Mesendoderm (in vitro differentiated cells): ENCODE data around the gene TMEM131.
A peak's percentile ranks its signal among the peaks of the same experiment; 100 is the strongest.

ENCODE experiments used
- DNase-seq: peaks from one replicate; pipeline ENCODE4 v3.0.0; 2013
- H2AK5ac ChIP-seq: 2 replicates; pipeline ENCODE4 v1.6.1; 2013; ENCODE audit warnings: low read length, inconsistent platforms
- H2BK120ac ChIP-seq: 2 replicates; pipeline ENCODE4 v1.6.1; 2013; ENCODE audit warnings: low read depth, mild to moderate bottlenecking, low read length, moderate library complexity, mixed read lengths
- H2BK15ac ChIP-seq: replicated peaks from 2 replicates; pipeline ENCODE4 v1.6.1; 2013; ENCODE audit warnings: low read depth, mild to moderate bottlenecking, moderate library complexity
- H2BK5ac ChIP-seq: 2 replicates; pipeline ENCODE4 v1.6.1; 2013; ENCODE audit warnings: low read length, inconsistent platforms
- H3K18ac ChIP-seq: 2 replicates; pipeline ENCODE4 v1.6.1; 2013; ENCODE audit warnings: mild to moderate bottlenecking, low read length, mixed read lengths
- H3K23ac ChIP-seq: one replicate; pipeline ENCODE4 v1.6.1; 2013; ENCODE audit warnings: low read length
- H3K27ac ChIP-seq: 2 replicates; pipeline ENCODE4 v1.5.1; 2013; ENCODE audit warnings: low read depth, mild to moderate bottlenecking, inconsistent platforms, low read length, moderate library complexity
- H3K27me3 ChIP-seq: 2 replicates; pipeline ENCODE4 v1.6.1; 2013; ENCODE audit warnings: low read length, control low read depth, mild to moderate bottlenecking, inconsistent platforms; ENCODE audit not compliant: insufficient read depth, poor library complexity
- H3K36me3 ChIP-seq: 2 replicates; pipeline ENCODE4 v1.6.1; 2013; ENCODE audit warnings: low read length, inconsistent platforms; ENCODE audit not compliant: control insufficient read depth, insufficient read depth
- H3K4ac ChIP-seq: one replicate; pipeline ENCODE4 v1.6.1; 2013; ENCODE audit warnings: low read depth, mild to moderate bottlenecking, low read length, moderate library complexity
- H3K4me1 ChIP-seq: 2 replicates; pipeline ENCODE4 v1.6.1; 2013; ENCODE audit warnings: low read depth, low read length, inconsistent platforms; ENCODE audit not compliant: control insufficient read depth
- H3K4me2 ChIP-seq: 2 replicates; pipeline ENCODE4 v1.6.1; 2013; ENCODE audit warnings: low read length
- H3K4me3 ChIP-seq: 2 replicates; pipeline ENCODE4 v1.5.1; 2013; ENCODE audit warnings: mild to moderate bottlenecking, low read length
- H3K56ac ChIP-seq: one replicate; pipeline ENCODE4 v1.6.1; 2013; ENCODE audit warnings: low read length
- H3K79me1 ChIP-seq: 2 replicates; pipeline ENCODE4 v1.6.1; 2013; ENCODE audit warnings: low read length, inconsistent platforms
- H3K79me2 ChIP-seq: 2 replicates; pipeline ENCODE4 v1.6.1; 2013; ENCODE audit warnings: mild to moderate bottlenecking, low read length; ENCODE audit not compliant: control insufficient read depth, insufficient read depth
- H3K9ac ChIP-seq: 2 replicates; pipeline ENCODE4 v1.6.1; 2013; ENCODE audit warnings: low read length, inconsistent platforms
- H4K5ac ChIP-seq: one replicate; pipeline ENCODE4 v1.6.1; 2013; ENCODE audit warnings: low read length
- H4K8ac ChIP-seq: one replicate; pipeline ENCODE4 v1.6.1; 2013; ENCODE audit warnings: low read depth, mild to moderate bottlenecking, control low read depth, low read length, moderate library complexity
- WGBS: extraction: QIAGEN DNeasy Blood & Tissue Kit; methylation state at CpG from one replicate; pipeline ENCODE4 v1.1.7; 2013; ENCODE audit warnings: low lambda C conversion rate, missing lambda C conversion rate; ENCODE audit not compliant: insufficient coverage; ENCODE audit errors: extremely low coverage; 5-methylcytosine and 5-hydroxymethylcytosine counted together

The TMEM131 gene

GRCh38 chr2:98012561-98012991 lies 16.8 kb upstream of the TMEM131 start:
- H3K4me1 ChIP-seq: peaks cover 3% of the 10 kb centered on the region
- H3K4ac ChIP-seq: no peak overlapping the region
- H3K27me3 ChIP-seq: no peaks in the 10 kb centered on the region
- H3K56ac ChIP-seq: no peak overlapping the region
- no peak overlapping the region for H3K9ac ChIP-seq
- H2BK5ac ChIP-seq: no peak overlapping the region
- H2AK5ac ChIP-seq: no peak overlapping the region
- no peak overlapping the region for H2BK120ac ChIP-seq
- no peak for DNase-seq
- no peaks in the 10 kb centered on the region for H3K79me2 ChIP-seq
- no peak overlapping the region for H3K27ac ChIP-seq
- H4K5ac ChIP-seq: no peak overlapping the region
- no peaks in the 10 kb centered on the region for H3K36me3 ChIP-seq
- no peaks in the 10 kb centered on the region for H3K79me1 ChIP-seq
- no peak overlapping the region for H4K8ac ChIP-seq
- no peak overlapping the region for H2BK15ac ChIP-seq
- no peak overlapping the region for H3K18ac ChIP-seq
- H3K4me3 ChIP-seq: no peak overlapping the region
- WGBS: no CpG with 5 or more reads among the region's 3 CpGs
- H3K23ac ChIP-seq: no peak overlapping the region
- no peak overlapping the region for H3K4me2 ChIP-seq

- H3K4ac ChIP-seq: no peak overlapping the region
- H3K4me1 ChIP-seq: peaks cover 3% of the 10 kb centered on the region
- H3K4me3 ChIP-seq: no peak overlapping the region
- no peaks in the 10 kb centered on the region for H3K27me3 ChIP-seq
- no peaks in the 10 kb centered on the region for H3K79me1 ChIP-seq
- H3K4me2 ChIP-seq: no peak overlapping the region
- no peak overlapping the region for H3K27ac ChIP-seq
- H3K79me2 ChIP-seq: no peaks in the 10 kb centered on the region
- H4K8ac ChIP-seq: no peak overlapping the region
- H2BK120ac ChIP-seq: no peak overlapping the region
- no peak for DNase-seq
- H3K18ac ChIP-seq: no peak overlapping the region
- H2BK5ac ChIP-seq: no peak overlapping the region
- no CpG with 5 or more reads among the region's 10 CpGs for WGBS
- H3K23ac ChIP-seq: no peak overlapping the region
- H2AK5ac ChIP-seq: no peak overlapping the region
- H3K9ac ChIP-seq: no peak overlapping the region
- no peak overlapping the region for H2BK15ac ChIP-seq
- no peak overlapping the region for H3K56ac ChIP-seq
- no peaks in the 10 kb centered on the region for H3K36me3 ChIP-seq
- H4K5ac ChIP-seq: no peak overlapping the region
Observed at GRCh38 chr2:98009887-98010760, 14.4 kb upstream of the TMEM131 start.

GRCh38 chr2:98008415-98008814 lies 12.7 kb upstream of the TMEM131 start:
- Histone ChIP-seq H3K23ac (no peak overlapping the region), H3K79me2 (no peaks in the 10 kb centered on the region), H3K79me1 (no peaks in the 10 kb centered on the region), H2AK5ac (no peak overlapping the region), H4K5ac (no peak overlapping the region), H2BK15ac (no peak overlapping the region), H4K8ac (no peak overlapping the region), H3K4me3 (no peak overlapping the region), H2BK5ac (no peak overlapping the region), H3K18ac (peak overlapping the region; percentile 52), H2BK120ac (no peak overlapping the region), H3K4me2 (no peak overlapping the region), H3K4ac (no peak overlapping the region), H3K27me3 (no peaks in the 10 kb centered on the region), H3K27ac (no peak overlapping the region), H3K9ac (no peak overlapping the region), H3K4me1 (peaks cover 3% of the 10 kb centered on the region), H3K36me3 (no peaks in the 10 kb centered on the region), H3K56ac (no peak overlapping the region)
- no peak for DNase-seq
- WGBS: no CpG with 5 or more reads among the region's 3 CpGs

GRCh38 chr2:98006378-98006777 lies 10.6 kb upstream of the TMEM131 start:
- H3K56ac ChIP-seq: no peak overlapping the region
- no peak overlapping the region for H2BK15ac ChIP-seq
- H3K36me3 ChIP-seq: no peaks in the 10 kb centered on the region
- H3K4me3 ChIP-seq: no peak overlapping the region
- DNase-seq: no peak
- H2BK5ac ChIP-seq: no peak overlapping the region
- no peak overlapping the region for H4K8ac ChIP-seq
- H3K18ac ChIP-seq: no peak overlapping the region
- H3K27me3 ChIP-seq: no peaks in the 10 kb centered on the region
- no peak overlapping the region for H3K27ac ChIP-seq
- no peak overlapping the region for H4K5ac ChIP-seq
- H3K4ac ChIP-seq: no peak overlapping the region
- no peaks in the 10 kb centered on the region for H3K79me1 ChIP-seq
- H3K79me2 ChIP-seq: no peaks in the 10 kb centered on the region
- peaks cover 3% of the 10 kb centered on the region for H3K4me1 ChIP-seq
- no peak overlapping the region for H3K9ac ChIP-seq
- H2AK5ac ChIP-seq: no peak overlapping the region
- no peak overlapping the region for H3K23ac ChIP-seq
- no peak overlapping the region for H3K4me2 ChIP-seq
- no peak overlapping the region for H2BK120ac ChIP-seq
- WGBS: no CpG with 5 or more reads among the region's 11 CpGs

- Histone ChIP-seq H3K27me3 (no peaks in the 10 kb centered on the region), H3K23ac (no peak overlapping the region), H3K56ac (no peak overlapping the region), H3K9ac (no peak overlapping the region), H3K36me3 (no peaks in the 10 kb centered on the region), H3K4me3 (no peak overlapping the region), H3K79me2 (no peaks in the 10 kb centered on the region), H3K4me1 (no peaks in the 10 kb centered on the region), H4K5ac (no peak overlapping the region), H3K18ac (no peak overlapping the region), H2BK5ac (no peak overlapping the region), H2BK15ac (no peak overlapping the region), H2AK5ac (no peak overlapping the region), H3K79me1 (no peaks in the 10 kb centered on the region), H2BK120ac (no peak overlapping the region), H3K4me2 (no peak overlapping the region), H3K27ac (no peak overlapping the region), H4K8ac (no peak overlapping the region), H3K4ac (no peak overlapping the region)
- WGBS: no CpG with 5 or more reads among the region's 3 CpGs
- DNase-seq: no peak
Observed at GRCh38 chr2:98004613-98005012, 8.9 kb upstream of the TMEM131 start.

GRCh38 chr2:98004047-98004446 lies 8.3 kb upstream of the TMEM131 start:
- H2AK5ac ChIP-seq: no peak overlapping the region
- no CpG with 5 or more reads among the region's 2 CpGs for WGBS
- H3K18ac ChIP-seq: no peak overlapping the region
- no peak overlapping the region for H4K8ac ChIP-seq
- H2BK5ac ChIP-seq: no peak overlapping the region
- no peaks in the 10 kb centered on the region for H3K4me1 ChIP-seq
- H3K36me3 ChIP-seq: no peaks in the 10 kb centered on the region
- no peak overlapping the region for H3K4me2 ChIP-seq
- H3K23ac ChIP-seq: no peak overlapping the region
- no peak overlapping the region for H3K56ac ChIP-seq
- no peak overlapping the region for H4K5ac ChIP-seq
- no peak for DNase-seq
- no peaks in the 10 kb centered on the region for H3K79me1 ChIP-seq
- H3K27me3 ChIP-seq: no peaks in the 10 kb centered on the region
- no peak overlapping the region for H3K4ac ChIP-seq
- H2BK15ac ChIP-seq: no peak overlapping the region
- no peak overlapping the region for H3K27ac ChIP-seq
- no peak overlapping the region for H3K9ac ChIP-seq
- no peak overlapping the region for H3K4me3 ChIP-seq
- H2BK120ac ChIP-seq: no peak overlapping the region
- H3K79me2 ChIP-seq: no peaks in the 10 kb centered on the region
